NCI-H748 (cell line): ENCODE results near the gene MSANTD2.
A peak's percentile ranks its signal among the peaks of the same experiment; 100 is the strongest.
"Not testable (repeated sequence)": the region's sequence is repeated elsewhere in the genome, so short reads cannot be mapped to it uniquely, and the experiment has no call there.

Experiments
- DNase-seq: peaks from one replicate; lab custom pipeline; 2025; ENCODE audit not compliant: unreplicated experiment; lab: John Stamatoyannopoulos, UW

MSANTD2 gene

GRCh38 chr11:124778281-124778680 is 21.9 kb downstream of the MSANTD2 start:
- DNase-seq: no peak

DNA sequence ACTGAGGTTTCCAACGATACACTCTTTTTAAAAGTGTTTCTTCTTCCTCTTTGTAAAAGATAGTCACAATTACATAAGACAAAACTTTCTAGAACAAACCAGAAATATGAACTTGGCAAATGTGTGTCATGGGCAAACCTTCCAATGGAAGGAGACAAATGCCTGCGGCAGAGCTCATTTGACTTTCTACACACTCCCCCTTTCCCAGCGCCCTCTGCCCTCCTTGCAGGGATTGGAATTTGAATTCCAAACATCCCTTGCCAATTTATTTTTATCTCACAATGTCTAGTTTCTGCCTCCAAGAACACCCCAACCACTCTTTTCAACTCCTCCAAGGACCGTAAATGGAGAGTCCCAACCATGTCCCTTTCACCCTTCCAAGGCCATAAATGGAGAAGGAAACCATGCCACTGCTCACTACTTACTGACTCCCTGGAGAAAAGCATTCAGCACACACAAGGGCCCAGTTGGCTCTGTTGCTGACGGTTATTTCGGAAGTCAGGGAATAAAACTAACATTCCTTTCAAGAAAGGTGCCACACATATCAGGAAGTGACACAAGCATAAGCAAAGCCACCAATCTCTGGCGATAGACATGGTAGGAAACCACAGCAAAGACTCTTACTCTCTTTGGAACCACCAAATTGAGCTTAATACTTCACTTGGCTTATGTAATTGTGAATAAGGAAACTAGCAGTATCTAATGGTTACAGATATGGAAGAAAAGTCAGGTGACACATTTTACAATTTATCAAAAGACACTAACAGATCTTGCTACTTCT is 23.2 kb downstream of the MSANTD2 start:
- DNase-seq: no peak

- not testable (repeated sequence) for DNase-seq
Observed at GRCh38 chr11:124770959-124771358, 29.2 kb downstream of the MSANTD2 start.

- no peak for DNase-seq
Observed at GRCh38 chr11:124769806-124770774, 30.1 kb downstream of the MSANTD2 start.

GRCh38 chr11:124768914-124769313 is 31.3 kb downstream of the MSANTD2 start:
- no peak for DNase-seq

DNA sequence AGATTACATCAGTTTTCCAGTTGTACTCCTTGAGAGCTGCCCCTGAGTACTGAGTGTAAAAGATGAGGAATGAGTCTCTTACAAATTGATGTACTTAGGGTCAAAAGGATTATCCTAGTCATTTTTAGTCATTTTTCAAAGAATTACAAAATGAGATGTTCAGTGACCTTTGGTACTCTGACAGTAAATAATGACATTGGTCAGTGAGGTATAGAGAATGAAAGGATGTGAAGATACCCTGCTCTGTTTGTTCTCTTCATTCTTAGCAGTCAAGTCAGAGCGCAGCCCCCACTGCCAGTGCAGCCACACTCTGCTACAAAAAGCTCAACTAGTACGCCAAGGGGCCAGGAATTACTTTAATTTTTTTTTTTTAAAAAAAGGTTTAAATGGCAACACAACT is 34.0 kb downstream of the MSANTD2 start:
- no peak for DNase-seq

DNA sequence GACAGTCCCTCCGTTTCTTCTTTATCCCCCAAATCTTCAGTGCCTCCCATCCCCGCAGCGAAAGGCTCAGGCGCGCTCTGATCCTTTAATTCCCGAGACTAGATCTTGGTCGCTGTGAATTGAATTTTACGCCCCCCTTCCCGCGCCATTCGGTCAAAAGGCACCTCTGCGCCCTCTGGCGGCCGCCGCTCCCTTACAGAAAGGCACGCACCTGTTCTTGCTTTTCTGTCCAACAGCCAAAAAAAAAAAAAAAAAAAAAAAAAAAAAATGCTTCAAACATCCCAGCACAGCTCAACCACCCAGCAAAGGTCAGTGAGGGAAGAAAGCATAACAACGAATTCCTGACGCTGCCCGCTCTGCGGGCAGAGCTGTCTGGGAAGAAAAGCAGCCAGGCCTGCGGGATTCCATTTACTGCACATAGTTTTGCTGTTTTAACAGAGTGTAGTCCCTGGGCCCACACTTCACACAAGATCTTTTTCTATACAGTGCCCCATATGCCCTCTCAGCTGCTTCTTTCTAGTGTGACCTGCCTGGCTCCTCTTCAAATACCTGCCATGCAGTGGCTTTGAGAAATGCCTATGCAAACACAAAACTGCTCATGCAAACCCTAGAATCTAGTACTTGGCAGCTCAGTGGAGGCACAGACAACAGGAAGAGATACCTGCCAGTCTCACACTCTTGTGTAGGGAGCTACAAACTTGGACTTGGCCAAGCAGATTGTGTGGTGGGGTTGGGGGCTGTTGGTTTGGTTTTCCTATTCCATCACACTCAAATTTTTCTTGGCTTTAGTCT is 36.9 kb downstream of the MSANTD2 start:
- peak; percentile 71 for DNase-seq

DNA sequence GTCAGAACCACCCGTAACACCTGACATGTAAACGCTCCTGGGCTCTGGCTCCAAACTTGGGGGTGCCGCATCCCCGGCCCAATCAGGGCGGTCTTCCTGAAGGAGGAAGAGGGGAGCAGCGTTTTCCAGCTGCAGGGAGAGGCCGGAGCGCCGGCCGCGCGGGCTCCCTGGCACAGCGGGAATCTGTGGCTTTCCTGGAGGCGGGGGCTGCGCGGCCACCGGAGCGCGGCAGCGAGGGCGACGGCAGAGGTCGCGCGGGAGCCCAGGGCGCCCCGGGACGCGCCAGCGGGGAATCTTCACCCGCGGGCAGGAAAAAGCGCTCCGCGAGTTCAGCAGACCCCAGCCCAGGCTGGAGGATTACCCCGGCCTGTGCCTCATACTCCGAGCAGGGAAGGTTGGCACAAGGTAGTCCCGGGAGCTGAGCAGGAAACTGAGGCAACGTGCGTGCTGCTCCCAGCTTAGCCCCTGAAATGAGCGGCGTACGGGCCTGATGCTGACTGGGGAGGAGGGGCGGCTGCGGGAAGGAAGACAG is 37.5 kb downstream of the MSANTD2 start:
- peak; percentile 44 for DNase-seq

GRCh38 chr11:124762105-124762623 is 38.0 kb downstream of the MSANTD2 start, which contains the start of gene ESAM:
Gene ESAM, minus strand, starts transcription at chr11:124762290. Its CDS starts 136 bp downstream, at chr11:124762154.
- DNase-seq: peak; percentile 57

GRCh38 chr11:124761301-124762104 is 38.7 kb downstream of the MSANTD2 start:
- DNase-seq: no peak

- DNase-seq: no peak
Observed at GRCh38 chr11:124760806-124761205, 39.4 kb downstream of the MSANTD2 start.

DNA sequence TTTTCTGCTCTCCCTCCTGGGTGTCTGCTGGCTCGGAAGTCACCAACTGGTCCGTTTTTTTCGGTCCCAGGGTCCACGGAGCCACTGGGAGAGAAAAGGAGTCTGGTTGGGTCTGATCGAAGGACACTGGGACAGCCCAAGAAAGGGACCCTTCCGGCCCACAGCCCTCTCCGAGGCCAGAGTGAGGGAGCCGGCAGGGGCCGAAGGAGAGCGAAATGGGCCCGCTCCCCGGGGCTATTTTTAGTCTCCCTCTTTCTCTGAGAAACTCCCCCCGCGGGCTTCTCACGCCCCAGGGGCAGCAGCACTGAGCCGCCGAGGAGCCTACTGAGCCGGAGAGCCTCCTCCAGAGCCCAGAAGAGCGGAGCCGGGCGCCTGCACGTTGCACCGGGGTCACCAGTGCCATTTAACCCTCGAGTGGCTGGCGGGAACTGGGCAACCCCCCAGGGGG is 40.0 kb downstream of the MSANTD2 start:
- DNase-seq: no peak

GRCh38 chr11:124759266-124760204 is 40.7 kb downstream of the MSANTD2 start:
- DNase-seq: no peak

GRCh38 chr11:124758355-124759265 is 41.6 kb downstream of the MSANTD2 start:
- DNase-seq: peak; percentile 87

- DNase-seq: no peak
Observed at GRCh38 chr11:124757320-124757719, 42.9 kb downstream of the MSANTD2 start.

- DNase-seq: no peak
Observed at GRCh38 chr11:124756753-124757227, 43.4 kb downstream of the MSANTD2 start.

DNA sequence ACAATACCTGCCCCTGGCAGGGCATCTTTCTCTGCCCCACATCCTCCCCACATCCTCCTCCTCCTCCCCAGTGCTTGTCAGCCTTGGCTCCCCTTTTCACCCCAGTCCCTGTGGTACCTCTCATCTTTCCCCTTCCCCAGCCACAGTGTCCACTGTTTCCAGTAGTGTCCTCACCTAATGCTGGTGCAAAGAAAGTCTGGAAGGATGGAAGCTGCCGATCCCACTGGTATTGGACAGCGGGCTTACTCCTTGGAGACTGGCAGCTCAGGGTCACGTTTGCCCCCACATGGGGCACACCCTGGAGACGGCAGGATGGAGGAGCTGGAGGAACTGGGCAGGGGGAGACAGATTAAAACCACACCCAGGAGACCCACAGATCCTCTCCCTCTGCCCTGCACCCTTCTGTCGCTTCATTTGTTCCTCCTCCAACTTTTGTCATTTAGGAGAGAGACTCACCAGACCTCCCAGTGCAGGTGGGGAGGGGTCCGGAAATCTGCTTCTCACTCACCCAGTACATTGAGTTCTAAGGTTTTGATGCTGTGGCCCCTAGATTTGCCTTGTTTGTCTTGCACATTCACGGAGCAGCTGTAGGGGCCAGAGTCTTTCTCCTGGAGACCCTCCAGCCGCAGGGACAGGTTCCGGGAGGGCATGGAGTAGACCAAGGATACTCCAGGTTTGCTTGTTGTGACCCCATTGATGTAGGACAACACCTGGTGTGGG is 44.0 kb downstream of the MSANTD2 start:
- no peak for DNase-seq
